Measurements from ENCODE around the gene ULK4.
A peak's percentile ranks its signal among the peaks of the same experiment; 100 is the strongest.

Gene ULK4

DNA sequence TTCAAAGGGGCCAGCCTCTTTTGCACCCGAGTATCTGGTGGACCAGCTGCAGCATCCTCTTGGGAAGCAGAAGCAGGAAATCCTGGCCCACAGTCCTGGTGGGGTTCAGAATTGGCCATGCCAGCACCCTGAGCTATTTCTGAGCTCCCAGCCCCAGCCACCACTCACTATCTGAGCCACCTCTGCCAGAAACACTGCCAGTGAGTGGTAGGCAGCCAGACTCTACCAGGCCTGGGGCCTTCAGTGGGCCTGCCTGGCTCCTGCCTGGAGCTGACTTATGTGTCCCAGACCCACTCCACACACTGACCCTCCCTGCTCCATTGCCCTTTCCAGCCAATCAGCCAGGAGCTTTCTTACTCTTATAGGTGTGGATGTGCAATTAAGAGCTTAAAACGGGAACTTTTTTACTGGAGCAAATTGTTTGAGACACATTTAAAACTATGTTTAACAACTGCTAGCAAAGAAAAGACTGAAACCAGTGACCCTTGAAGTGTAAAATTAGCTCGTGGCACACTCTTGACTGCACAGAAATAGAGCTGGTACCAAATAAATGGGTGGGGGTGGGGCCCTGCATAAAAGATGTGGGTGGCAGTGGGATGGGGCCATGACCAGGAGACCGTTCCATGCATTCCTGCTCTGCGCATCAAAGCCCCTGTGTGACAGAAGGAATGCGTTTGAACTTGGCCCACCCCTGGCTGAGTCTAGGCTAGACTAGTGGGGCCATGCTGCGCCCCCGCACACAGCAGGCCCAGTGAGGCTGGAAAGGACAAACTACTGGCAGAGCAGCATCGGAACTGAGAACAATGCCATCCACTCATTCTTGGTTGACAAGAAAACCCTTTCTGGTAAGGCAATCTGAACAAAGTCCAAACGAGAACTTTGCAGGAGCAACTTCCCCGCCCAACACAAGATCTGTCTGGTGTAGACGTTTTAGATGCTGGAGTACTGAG lies 714.6 kb downstream of the ULK4 start:
- peak; percentile 47 for DNase-seq

DNA sequence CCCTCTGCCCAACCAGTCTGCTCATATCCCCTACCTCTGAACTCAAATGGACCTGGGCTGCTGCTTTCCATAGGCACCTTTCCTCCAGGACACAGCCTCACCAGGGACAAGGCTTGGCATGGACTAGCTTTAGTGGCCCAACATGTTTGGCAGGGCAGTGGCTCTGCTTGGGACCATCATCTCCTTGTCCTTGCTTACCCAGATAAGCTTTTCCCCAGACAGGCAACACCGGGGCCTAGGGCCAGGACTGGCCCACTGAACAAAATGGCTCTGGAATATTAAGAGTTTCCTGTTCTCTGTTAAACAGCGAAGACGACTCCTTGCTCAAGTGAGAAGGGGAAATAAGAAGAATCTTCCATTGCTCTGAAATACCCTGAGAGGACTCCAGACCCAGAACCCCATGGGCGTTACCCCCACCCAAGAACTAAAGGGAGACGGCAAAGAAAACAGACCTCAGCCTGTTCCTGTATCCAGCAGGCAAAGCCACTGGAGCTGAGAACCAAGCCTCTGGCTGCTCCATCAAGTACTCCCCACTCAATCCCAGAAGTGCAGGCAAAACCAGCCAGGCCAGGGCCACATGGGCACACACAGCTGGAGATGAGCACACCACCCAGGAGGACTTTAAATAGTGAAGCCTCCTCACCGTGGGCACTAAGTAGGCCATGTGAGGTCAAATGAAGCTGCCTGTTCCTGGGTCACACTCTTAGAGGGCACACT lies 717.1 kb downstream of the ULK4 start:
- DNase-seq: no peak

DNA sequence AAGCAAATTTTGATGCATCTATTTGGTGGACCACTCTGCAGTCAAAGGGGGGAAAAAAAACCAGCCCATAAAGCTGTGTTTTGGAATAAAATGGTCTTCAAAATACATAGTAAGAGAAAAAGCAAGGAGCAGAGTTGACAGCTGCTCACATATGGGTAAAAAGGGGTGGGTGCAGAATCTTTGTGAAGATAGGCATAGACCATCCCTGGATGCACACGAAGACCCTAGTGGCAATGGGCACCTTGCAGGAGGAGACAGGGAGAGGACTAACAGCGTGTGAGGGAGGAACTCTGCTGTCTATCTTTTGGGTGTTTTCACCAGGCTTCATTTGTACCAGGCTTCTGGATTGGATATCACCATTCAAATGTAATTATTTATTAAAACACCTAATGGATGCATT lies 718.7 kb downstream of the ULK4 start:
- no peak for DNase-seq

DNA sequence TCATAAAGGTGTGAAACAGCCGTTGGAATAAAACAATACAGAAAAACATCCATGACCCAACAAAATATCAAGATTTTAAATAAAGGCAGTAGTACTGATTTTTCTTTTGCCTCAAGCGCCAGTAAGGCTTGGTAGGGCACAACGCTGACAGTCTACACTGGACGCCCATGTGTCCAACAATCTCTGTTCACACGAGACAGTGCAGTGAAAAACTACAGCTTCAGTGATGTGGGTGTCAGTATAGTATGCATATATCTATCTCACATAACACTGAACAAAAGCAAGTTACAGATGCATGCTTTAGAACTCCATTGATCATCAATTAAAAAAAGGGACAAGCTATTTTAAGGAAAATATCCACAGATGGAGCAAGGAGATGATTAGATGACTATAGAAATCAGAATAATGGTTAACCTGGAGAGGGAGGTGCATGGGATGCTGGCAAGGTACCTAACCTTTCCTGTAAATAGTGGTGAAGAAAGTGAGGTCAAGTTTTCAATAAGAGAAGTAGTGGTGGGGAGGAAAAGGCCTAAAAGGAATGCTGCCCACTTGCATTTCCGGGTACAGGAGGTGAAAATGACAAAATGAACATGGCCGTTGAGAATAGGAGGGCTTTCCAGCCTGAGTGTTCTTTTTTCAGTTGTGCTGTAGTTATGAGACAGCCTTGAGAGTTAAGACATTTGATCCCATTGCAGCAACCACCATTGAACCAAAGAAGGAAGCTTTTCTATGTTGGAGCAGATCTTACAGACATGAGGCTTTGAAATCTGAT lies 719.9 kb downstream of the ULK4 start:
- DNase-seq: no peak

DNA sequence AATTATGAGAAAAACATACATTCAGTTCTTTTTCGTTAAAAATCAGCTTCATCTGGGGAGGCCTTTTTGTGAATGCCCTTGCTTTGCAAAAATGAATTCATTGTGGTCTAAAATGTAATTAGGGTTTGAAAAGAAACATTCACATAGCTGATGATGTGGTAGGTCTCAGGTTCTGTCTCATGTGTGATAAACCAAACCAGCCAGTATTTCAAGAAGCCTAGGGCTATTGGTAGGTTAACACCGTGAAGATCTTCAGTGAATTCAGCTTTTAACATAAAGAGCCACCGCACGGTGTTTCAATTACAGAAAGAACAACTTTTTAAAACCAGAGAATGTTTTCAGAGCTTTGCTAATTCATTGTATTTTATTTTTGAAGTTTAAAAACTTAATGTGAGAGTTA lies 720.7 kb downstream of the ULK4 start:
- DNase-seq: no peak

DNA sequence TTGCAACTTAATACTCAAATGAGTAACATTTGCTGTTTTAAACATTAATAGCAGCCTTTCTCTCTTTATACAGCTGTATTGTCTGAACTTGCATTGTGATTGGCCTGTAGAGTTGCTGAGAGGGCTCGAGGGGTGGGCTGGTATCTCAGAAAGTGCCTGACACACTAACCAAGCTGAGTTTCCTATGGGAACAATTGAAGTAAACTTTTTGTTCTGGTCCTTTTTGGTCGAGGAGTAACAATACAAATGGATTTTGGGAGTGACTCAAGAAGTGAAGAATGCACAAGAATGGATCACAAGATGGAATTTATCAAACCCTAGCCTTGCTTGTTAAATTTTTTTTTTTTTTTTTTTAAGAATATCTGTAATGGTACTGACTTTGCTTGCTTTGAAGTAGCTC lies 722.3 kb downstream of the ULK4 start:
- peak; percentile 9 for DNase-seq

DNA sequence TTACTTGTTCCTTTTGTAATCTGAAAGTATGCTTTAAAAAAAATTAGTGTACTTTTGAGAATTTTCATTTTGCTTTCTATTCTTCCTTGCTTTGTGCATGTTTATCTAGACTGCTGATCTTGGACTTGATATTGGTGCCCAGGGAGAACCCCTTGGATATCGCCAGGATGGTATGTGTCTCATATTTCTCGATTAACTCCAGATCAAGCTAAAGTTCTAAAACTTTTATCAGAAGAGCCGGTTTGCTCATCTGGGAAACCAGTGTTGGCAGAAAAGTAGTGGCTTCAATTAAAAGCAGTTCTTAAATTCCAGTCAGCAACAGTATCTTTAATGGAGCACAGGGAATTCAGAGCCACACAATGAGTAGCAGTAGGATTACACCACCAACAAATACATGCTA lies 724.0 kb downstream of the ULK4 start:
- DNase-seq: no peak

DNA sequence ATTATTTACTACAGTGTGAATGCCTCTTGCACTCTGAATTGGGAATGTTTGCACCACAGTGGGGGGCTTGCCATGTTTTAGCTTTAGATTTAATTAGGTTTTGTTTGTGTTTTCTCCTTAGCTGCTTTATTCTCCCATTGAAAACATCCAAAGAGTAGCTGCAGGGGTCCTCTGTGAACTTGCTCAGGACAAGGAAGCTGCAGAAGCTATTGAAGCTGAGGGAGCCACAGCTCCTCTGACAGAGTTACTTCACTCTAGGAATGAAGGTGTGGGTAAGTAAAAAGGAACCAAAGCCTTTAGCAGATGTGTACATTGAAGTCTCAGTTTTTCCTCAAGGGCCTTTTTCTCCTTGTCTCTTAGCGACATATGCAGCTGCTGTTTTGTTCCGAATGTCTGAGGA lies 725.7 kb downstream of the ULK4 start:
- no peak for DNase-seq

DNA sequence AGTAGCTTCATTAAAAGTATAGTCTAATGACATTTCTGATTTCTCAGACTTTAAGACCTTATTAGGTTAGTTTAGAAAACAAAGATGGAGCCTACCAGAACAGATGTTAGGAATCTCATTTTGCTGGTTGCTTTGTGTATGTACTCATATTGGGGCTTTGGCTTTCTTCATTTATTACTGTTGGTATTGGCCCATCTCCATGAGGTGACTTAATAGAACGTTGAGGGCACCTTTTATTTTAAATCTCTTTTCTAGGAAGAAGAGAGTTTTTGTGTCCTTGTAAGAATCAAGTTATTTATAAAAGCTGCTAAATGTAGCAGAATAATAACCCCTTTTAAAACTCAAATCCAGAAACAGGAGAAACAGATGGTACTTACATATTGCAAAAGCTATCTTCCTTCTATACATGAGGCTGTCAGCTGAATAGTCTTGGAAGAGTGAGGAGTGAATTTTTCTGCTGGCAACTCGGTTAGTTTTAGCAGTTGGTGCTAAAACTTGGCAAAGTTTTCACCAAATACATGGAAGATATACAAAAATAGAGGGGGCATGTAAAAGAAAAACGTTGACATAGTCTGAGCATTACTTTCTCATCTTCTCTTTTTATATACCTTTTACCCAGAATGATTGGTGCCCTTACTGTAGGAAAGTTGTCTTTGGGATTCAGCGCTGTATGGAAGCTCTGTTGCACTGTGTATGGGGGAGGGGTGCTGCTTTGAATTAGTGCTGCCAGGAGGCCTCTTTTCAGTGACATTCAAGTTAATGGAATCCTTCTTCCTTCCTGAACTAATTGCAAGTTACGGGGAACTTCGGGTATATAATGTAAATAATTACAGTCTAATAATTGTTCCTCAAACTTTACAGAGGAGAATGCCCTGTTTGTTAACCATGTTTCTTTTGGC lies 726.8 kb downstream of the ULK4 start:
- no peak for DNase-seq

DNA sequence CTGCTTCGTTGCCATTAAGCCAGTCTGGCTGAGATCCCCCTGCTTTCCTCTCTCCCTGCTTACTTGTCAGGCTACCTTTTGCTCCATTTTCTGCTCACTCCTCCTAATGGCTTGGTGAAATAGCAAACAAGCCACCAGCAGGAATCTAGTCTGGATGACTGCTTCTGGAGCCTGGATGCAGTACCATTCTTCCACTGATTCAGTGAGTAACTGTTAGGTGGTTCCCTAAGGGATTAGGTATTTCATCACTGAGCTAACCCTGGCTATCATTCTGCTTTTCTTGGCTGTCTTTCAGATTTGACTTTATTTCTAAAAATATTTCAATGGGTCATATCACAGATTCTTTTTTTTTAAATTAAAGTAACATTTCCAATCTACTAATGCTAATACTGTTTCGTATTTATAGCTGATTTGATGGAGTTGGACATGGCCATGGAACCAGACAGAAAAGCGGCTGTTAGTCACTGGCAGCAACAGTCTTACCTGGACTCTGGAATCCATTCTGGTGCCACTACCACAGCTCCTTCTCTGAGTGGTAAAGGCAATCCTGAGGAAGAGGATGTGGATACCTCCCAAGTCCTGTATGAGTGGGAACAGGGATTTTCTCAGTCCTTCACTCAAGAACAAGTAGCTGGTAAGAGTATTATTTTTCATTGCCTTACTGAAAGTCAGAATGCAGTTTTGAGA lies 737.6 kb downstream of the ULK4 start:
- peak; percentile 85 for DNase-seq

DNA sequence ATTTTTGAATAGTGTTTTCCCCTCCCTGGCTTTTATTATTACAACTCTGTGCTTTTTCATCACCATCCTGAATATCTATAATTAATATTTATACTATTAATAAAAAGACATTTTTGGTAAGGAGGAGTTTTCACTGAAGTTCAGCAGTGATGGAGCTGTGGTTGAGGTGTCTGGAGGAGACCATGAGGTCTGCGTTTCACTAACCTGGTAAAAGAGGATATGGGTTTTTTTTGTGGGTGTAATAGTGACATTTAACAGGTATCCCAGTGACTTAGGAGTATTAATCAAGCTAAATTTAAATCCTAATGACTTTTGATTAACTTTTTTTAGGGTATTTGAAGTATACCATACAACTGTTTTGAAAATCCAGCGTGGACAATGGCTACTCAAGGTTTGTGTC lies 738.2 kb downstream of the ULK4 start:
- DNase-seq: no peak

DNA sequence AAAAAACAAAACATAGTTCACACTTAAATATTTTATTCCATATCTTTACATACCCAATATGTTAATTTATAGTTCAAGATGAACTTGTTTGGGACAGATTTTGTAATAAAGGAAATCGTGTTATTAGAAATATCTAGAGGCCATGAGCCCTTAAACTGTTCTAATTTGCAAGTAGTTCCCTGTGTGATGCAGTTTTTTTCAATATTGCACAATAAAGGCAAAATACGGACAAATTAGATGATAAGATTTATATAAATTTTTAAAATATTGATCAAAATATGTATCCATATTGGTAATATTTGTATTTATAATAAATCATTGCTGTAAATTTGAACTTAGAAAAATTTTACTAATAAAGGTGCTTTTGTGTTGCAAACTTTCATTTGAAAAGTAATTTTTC lies 738.8 kb downstream of the ULK4 start:
- DNase-seq: no peak

DNA sequence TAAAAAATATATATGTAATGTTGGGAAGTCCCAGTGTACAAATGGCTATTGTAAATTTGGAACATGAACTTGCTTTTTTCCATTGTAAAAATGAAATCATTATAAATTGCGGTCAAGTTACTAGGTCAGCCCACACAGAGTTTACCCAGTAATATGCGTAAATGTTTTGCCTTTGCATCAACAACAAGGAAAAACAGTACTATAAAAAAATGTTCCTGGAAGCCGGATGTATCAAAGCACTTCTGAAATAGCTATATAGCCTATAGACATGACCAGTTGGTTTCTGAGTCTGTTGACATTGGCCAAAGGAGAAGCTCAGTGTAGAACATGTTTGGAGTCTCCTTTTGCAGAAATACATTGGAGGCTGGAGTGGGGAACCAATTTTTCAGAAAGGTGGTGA lies 739.4 kb downstream of the ULK4 start:
- DNase-seq: no peak

DNA sequence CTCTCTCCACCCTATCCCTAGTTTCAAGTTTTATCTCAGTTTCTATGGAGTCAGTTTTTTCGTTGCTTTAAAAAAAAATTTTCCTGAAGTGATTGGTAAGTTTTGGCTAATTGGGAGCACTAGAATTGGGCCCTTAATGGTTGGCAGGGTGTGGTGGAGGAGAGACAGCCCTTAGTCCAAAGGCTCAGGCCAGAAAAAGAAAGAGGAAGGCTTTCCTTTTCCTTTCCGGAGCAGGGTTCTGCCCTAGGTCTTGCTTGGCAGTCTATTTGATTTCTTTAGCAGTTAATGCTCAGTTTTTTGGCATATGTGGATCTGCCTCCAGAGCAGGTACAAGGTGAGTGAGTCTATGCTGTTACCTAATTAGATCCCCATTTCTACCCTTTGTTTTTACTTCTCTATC lies 739.9 kb downstream of the ULK4 start:
- no peak for DNase-seq

DNA sequence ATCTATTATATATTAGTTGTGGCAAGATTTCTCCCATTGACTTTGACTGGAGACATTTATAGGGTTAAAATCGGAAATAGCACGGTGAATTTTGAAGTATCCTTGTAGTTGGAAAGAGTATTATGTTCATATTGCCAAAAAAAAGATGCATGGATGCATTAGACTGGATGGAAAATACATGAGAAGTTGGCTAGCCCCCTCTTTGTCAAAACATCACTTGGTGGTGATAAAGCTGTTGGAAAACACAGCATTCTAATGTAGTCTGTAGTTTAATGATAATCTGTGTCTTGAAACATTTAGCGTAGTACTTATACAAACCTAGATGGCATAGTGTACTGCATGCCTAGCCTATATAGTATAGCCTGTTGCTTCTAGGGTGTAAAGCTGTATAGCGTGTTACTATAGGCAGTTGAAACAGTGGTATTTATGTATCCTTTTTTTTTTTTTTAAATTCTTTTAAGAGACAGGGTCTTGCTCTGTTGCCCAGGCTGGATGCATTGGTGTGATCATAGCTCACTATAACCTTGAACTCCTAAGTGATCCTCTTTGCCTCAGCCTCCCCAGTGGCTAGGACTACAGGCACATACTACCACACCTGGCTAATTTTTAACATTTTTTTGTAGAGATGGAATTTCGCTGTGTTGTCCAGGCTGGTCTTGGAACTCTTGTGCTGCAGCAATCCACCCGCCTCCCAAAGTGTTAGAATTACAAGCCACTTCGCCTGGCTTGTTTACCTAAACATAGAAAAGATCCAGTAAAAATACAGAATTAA lies 740.8 kb downstream of the ULK4 start:
- no peak for DNase-seq

DNA sequence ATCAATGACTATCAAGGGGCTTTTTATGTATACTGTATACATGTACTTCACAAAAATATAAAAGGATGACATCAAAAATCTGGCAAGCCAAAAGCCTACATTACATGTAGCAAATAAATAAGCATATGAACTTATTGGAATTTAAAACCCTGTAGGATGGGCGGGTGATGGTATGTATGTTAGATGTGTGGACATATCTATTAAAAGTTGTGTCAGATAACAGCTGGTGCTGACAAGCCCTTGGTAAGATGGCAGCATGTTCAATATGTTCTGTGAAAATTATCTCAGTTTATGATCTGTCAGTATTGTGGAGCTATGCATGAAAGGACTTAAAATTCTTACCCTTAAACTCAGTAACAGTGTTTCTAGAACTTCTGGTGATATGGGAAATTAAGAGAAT lies 742.5 kb downstream of the ULK4 start:
- no peak for DNase-seq

DNA sequence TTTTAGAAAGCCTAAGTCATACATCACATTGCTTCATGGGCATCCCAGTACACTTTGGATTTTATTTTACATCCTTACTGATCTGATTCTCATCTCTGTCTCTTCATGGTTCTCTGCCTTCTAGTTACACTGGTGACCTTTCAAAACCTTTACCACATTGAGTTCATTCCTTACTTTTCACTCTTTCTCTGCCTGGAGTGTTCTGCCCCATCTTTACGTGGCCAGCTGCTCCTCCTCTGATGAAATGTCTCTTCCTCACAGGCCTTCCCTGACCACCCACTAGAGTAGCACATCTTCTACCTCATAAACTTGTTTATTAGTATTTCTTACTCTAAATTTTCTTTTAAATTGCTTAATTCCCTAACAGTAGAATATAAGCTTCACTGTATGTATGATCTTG lies 744.9 kb downstream of the ULK4 start:
- DNase-seq: no peak

DNA sequence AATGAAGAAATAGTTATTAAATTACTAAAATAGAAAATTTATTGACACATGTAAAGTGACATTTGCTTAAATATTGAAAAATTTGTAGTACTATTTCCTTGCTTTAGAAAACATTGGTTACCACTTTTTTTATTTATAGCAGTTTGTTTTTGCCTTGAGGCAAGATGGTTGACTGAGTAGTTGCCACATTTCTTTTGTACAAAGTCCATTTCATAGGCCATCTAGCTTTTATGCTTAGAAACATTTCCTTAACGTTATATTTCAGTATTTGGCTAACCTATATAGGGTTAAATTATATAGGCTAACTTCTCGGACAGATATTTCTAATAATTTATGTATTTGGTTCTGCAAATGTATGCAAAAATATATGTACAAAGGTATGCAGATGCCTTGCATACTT lies 745.5 kb downstream of the ULK4 start:
- DNase-seq: no peak

DNA sequence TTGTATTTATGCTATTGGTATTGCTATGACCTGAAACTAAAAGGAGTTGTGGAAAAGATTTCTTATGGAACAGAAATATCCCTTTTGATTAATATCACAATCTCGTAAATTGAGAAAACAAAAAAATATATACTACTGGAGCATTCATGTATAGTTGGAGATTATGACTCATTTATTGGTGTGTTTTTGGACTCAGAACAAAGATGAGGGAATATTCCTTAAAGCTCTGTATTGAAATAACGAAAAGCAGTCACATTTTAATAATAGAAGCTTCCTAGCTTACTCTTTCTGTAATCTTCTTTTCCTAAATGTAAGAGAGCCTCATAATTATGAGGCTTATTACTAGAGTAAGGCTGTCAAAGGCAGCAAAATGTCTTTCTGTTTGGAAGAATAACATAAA lies 748.3 kb downstream of the ULK4 start:
- no peak for DNase-seq

DNA sequence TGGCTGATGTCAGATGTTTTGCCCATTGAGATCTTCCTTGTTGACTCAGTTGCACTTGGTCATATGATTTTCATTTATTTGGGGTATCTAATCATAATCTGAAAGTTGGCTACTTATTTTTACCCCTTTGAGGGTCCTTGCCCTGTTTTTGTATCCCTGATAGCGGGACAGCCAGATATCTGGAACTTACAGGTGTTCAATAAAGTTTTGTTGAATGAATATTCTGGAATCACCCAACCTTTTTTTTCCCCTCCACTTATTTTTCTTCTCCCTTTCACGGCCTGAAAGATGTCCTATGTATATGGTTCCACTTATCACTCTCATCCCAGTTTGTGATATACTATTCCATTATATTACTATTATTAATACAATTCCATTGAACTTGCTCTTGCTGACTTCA lies 749.8 kb downstream of the ULK4 start:
- no peak for DNase-seq

DNA sequence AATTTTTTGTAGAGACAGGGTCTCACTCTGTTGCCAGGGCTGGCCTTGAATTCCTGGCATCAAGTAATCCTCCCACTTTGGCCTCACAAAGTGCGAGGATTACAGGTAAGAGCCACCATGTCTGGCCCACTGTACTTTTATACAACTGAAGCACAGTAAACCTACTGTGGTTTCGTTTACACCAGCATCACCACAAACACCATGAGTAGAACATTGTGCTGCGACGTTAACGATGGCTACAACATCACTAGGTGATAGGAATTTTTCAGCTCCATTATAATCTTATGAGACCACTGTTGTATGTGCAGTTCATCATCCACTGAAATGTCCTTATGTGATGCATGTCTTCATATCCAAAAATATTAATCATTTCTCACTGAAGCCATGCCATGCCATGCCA lies 750.9 kb downstream of the ULK4 start:
- DNase-seq: no peak

Data from fibroblast of skin of abdomen (primary cell).